Embryonic facial prominence (tissue), 1 donor: Measurements from ENCODE around the gene ZFAND3.
"Not testable (repeated sequence)": the region's sequence is repeated elsewhere in the genome, so short reads cannot be mapped to it uniquely, and the experiment has no call there.

Experiments used
- DNase-seq: peaks from one replicate; pipeline ENCODE4 v3.0.0-alpha.2; 2016; ENCODE audit errors: extremely low spot score

Gene ZFAND3

GRCh38 chr6:37936906-37937305 is 117.4 kb downstream of the ZFAND3 start:
- DNase-seq, result no peak

- no peak for DNase-seq
Measured at GRCh38 chr6:37938909-37939308, 119.4 kb downstream of the ZFAND3 start.

- no peak for DNase-seq
Measured at GRCh38 chr6:37940074-37940847, 120.7 kb downstream of the ZFAND3 start.

GRCh38 chr6:37941871-37942270 is 122.3 kb downstream of the ZFAND3 start:
- no peak for DNase-seq

- DNase-seq, result no peak
Measured at GRCh38 chr6:37942606-37943376, 123.3 kb downstream of the ZFAND3 start.

GRCh38 chr6:37943436-37944058 is 124.0 kb downstream of the ZFAND3 start:
- DNase-seq, result no peak

GRCh38 chr6:37946057-37946456 is 126.5 kb downstream of the ZFAND3 start:
- no peak for DNase-seq

GRCh38 chr6:37947468-37947867 is 127.9 kb downstream of the ZFAND3 start:
- DNase-seq, result no peak

GRCh38 chr6:37948584-37948983 is 129.1 kb downstream of the ZFAND3 start:
- not testable (repeated sequence) for DNase-seq

- no peak for DNase-seq
Measured at GRCh38 chr6:37952027-37952426, 132.5 kb downstream of the ZFAND3 start.

- no peak for DNase-seq
Measured at GRCh38 chr6:37954791-37955190, 135.3 kb downstream of the ZFAND3 start.

- no peak for DNase-seq
Measured at GRCh38 chr6:37956711-37957275, 137.3 kb downstream of the ZFAND3 start.

GRCh38 chr6:37959061-37959460 is 139.5 kb downstream of the ZFAND3 start:
- no peak for DNase-seq

GRCh38 chr6:37960139-37960935 is 140.8 kb downstream of the ZFAND3 start:
- DNase-seq, result no peak

- not testable (repeated sequence) for DNase-seq
Measured at GRCh38 chr6:37962481-37963080, 143.1 kb downstream of the ZFAND3 start.

- DNase-seq, result no peak
Measured at GRCh38 chr6:37965964-37966676, 146.6 kb downstream of the ZFAND3 start.

- no peak for DNase-seq
Measured at GRCh38 chr6:37966801-37967200, 147.3 kb downstream of the ZFAND3 start.

GRCh38 chr6:37967651-37968050 is 148.1 kb downstream of the ZFAND3 start:
- DNase-seq, result no peak

GRCh38 chr6:37971266-37971665 is 151.7 kb downstream of the ZFAND3 start:
- DNase-seq, result no peak

GRCh38 chr6:37971711-37972390 is 152.3 kb downstream of the ZFAND3 start:
- DNase-seq, result no peak
